ENCODE results near the gene KCNG2. TPM values are rescaled to one million over a fixed set of nuclear protein-coding genes. Genes with fewer than 3 reads are reported as not detected.

Gene KCNG2
- total and polyA plus RNA-seq, 9 of the 15 experiments (the other 6 are each of a cell fraction or from before 2014, with no cell fraction given) = not detected

GRCh38 chr18:79937103-79937860, 139.5 kb downstream of the KCNG2 start (continued):
- TF ChIP-seq ELK1 (CRISPR knock-in tag; IDR thresholded peaks at IDR 0.05) = no peak
- TF ChIP-seq SMC3 (conservative IDR thresholded peaks at IDR 0.05; ENCODE audit: insufficient read depth, low read depth, low read length) = no peak
- no peak for TF ChIP-seq MAFG (tag; conservative IDR thresholded peaks at IDR 0.05)
- TF ChIP-seq RBM34 (IDR thresholded peaks at IDR 0.05; ENCODE audit: borderline replicate concordance, insufficient read depth, low read length) = no peak
- no peak for TF ChIP-seq ZBTB12 (CRISPR knock-in tag; IDR thresholded peaks at IDR 0.05)
- no peak for TF ChIP-seq CTCF (IDR thresholded peaks at IDR 0.05 in 2 of 3, conservative IDR thresholded peaks at IDR 0.05 in 1 of 3; ENCODE audit: insufficient read depth in 2 of 3, low read depth in 1 of 3, low read length in 3 of 3)
- TF ChIP-seq ZNF197 (CRISPR knock-in tag; IDR thresholded peaks at IDR 0.05; ENCODE audit: low read depth) = no peak
- TF ChIP-seq HES1 (IDR thresholded peaks at IDR 0.05; ENCODE audit: low read depth) = no peak

Data from K562 (cell line).